Glutamatergic neuron (in vitro differentiated cells): ENCODE measurements around the gene HFM1. TPM values are rescaled to one million over a fixed set of nuclear protein-coding genes. Genes with fewer than 3 reads are reported as not detected.
"Not testable (repeated sequence)": the region's sequence is repeated elsewhere in the genome, so short reads cannot be mapped to it uniquely, and the experiment has no call there.

Experiments
- DNase-seq: peaks from one replicate; pipeline ENCODE4 v3.0.0; 2022
- H3K27ac Mint-ChIP-seq: one replicate; pipeline ENCODE4 v1.8.0; 2020; ENCODE audit warnings: mild to moderate bottlenecking, mixed read lengths, inconsistent platforms; ENCODE audit not compliant: unreplicated experiment
- H3K27me3 Mint-ChIP-seq: one replicate; pipeline ENCODE4 v1.8.0; 2020; ENCODE audit warnings: mild to moderate bottlenecking, moderate library complexity, mixed read lengths, inconsistent platforms; ENCODE audit not compliant: unreplicated experiment
- H3K36me3 Mint-ChIP-seq: one replicate; pipeline ENCODE4 v1.8.0; 2020; ENCODE audit warnings: mild to moderate bottlenecking, mixed read lengths, inconsistent platforms; ENCODE audit not compliant: unreplicated experiment
- H3K4me1 Mint-ChIP-seq: one replicate; pipeline ENCODE4 v1.8.0; 2020; ENCODE audit warnings: mild to moderate bottlenecking, low read depth, mixed read lengths, inconsistent platforms; ENCODE audit not compliant: unreplicated experiment
- H3K4me3 Mint-ChIP-seq: one replicate; pipeline ENCODE4 v1.8.0; 2020; ENCODE audit warnings: mild to moderate bottlenecking, mixed read lengths, inconsistent platforms; ENCODE audit not compliant: unreplicated experiment
- H3K9me3 Mint-ChIP-seq: one replicate; pipeline ENCODE4 v1.8.0; 2020; ENCODE audit warnings: mild to moderate bottlenecking, moderate library complexity, mixed read lengths, inconsistent platforms; ENCODE audit not compliant: unreplicated experiment
- total RNA-seq: library from RNA; stranded (reverse); fragmentation: NEBNext Ultra II Directional; extraction: Animal tissue kit (Norgen Biotek cat#: 25700); gene quantifications from one replicate; pipeline ENCODE4 v1.2.1, GENCODE V29; 2021; ENCODE audit not compliant: unreplicated experiment
- TF ChIP-seq, protein P1 (sequence below): fragments of 200-600 bp; sonication (generic); IDR thresholded peaks from one replicate; pipeline ENCODE4 v1.5.0; 2021; ENCODE audit not compliant: partially characterized antibody, unreplicated experiment

The HFM1 gene
- total RNA-seq, 1 donor from 2014 or later: 10.2 TPM

DNA sequence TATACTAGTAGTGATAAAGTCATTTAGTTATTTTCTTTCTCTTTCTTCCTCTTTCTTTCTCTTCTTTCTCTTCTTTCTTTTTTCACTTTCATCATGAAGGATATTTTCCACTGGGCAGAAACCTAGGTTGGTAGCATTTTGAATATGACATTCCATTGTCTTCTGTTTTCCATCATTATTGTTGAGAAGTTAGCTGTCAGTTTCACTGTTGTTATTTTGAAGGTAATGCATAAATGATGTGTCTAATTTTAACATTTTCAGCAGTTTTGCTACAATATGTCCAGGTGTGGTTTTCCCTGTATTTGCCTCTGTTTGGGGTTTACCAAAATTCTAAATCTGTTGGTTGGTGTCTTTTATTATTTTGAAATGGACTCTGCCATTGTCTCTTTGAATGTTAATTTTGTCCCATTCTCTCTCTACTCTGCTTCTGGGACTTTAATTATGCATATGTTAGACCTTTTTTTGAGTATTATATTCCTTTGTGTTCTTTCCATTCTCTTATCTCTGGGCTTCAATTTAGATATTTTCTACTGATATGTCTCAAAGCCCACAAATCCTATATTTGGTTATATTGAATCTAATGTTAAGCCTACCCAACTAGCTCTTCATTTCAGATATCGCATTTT, 96.7 kb downstream of the HFM1 start:
- TF ChIP-seq, protein P1, sequence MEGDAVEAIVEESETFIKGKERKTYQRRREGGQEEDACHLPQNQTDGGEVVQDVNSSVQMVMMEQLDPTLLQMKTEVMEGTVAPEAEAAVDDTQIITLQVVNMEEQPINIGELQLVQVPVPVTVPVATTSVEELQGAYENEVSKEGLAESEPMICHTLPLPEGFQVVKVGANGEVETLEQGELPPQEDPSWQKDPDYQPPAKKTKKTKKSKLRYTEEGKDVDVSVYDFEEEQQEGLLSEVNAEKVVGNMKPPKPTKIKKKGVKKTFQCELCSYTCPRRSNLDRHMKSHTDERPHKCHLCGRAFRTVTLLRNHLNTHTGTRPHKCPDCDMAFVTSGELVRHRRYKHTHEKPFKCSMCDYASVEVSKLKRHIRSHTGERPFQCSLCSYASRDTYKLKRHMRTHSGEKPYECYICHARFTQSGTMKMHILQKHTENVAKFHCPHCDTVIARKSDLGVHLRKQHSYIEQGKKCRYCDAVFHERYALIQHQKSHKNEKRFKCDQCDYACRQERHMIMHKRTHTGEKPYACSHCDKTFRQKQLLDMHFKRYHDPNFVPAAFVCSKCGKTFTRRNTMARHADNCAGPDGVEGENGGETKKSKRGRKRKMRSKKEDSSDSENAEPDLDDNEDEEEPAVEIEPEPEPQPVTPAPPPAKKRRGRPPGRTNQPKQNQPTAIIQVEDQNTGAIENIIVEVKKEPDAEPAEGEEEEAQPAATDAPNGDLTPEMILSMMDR: no peak
- Mint-ChIP-seq H3K4me1 (no peaks in the 10 kb centered on the region), H3K4me3 (no peak overlapping the region), H3K27ac (no peak overlapping the region), H3K36me3 (peaks cover 26% of the 10 kb centered on the region), H3K9me3 (peaks cover 2% of the 10 kb centered on the region), H3K27me3 (no peaks in the 10 kb centered on the region)
- no peak for DNase-seq

DNA sequence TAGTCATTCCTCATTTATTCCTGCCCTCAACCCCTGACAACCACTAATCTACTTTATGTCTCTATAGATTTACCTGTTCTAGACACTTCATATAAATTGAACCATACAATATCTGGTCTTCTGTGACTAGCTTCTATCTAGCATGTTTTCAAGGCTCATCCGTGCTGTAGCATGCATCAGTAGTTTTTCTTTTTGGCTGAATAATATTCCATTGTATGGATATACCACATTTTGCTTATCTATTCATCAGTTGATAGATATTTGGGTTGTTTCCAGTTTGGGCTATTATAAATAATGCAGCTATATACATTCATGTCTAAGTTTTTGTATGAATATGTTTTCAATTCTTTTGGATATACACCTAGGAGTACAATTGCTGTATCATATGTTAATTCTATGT, 101.5 kb downstream of the HFM1 start:
- peaks cover 3% of the 10 kb centered on the region for H3K9me3 Mint-ChIP-seq
- no peaks in the 10 kb centered on the region for H3K4me1 Mint-ChIP-seq

DNA sequence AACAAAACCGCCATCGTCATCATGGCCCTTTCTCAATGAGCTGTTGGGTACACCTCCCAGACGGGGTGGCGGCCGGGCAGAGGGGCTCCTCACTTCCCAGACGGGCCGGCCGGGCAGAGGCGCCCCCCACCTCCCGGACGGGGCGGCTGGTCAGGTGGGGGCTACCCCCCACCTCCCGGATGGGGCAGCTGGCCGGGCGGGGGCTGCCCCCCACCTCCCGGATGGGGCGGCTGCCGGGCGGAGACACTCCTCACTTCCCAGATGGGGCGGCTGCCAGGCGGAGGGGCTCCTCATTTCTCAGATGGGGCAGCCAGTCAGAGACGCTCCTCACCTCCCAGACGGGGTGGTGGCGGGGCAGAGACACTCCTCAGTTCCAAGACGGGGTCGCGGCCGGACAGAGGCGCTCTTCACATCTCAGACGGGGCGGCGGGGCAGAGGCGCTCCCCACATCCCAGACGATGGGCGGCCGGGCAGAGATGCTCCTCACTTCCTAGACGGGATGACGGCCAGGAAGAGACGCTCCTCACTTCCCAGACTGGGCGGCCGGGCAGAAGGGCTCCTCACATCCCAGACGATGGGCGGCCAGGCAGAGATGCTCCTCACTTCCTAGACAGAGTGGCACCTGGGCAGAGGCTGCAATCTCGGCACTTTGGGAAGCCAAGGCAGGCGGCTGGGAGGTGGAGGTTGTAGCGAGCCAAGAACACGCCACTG, 115.6 kb downstream of the HFM1 start:
- H3K27ac Mint-ChIP-seq, H3K36me3 Mint-ChIP-seq, DNase-seq, H3K4me1 Mint-ChIP-seq, H3K9me3 Mint-ChIP-seq, H3K4me3 Mint-ChIP-seq, H3K27me3 Mint-ChIP-seq: not testable (repeated sequence)

More for the DNA sequence above, 101.5 kb downstream of the HFM1 start:
- no peaks in the 10 kb centered on the region for H3K27me3 Mint-ChIP-seq
- no peak overlapping the region for H3K27ac Mint-ChIP-seq
- peaks cover 10% of the 10 kb centered on the region for H3K36me3 Mint-ChIP-seq
- TF ChIP-seq, protein P1: no peak
- DNase-seq: no peak
- no peak overlapping the region for H3K4me3 Mint-ChIP-seq

DNA sequence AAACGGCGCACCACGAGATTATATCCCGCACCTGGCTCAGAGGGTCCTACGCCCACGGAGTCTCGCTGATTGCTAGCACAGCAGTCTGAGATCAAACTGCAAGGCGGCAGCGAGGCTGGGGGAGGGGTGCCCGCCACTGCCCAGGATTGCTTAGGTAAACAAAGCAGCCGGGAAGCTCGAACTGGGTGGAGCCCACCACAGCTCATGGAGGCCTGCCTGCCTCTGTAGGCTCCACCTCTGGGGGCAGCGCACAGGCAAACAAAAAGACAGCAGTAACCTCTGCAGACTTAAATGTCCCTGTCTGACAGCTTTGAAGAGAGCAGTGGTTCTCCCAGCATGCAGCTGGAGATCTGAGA, 117.7 kb downstream of the HFM1 start:
- H3K4me1 Mint-ChIP-seq, H3K27me3 Mint-ChIP-seq, H3K27ac Mint-ChIP-seq, H3K9me3 Mint-ChIP-seq, DNase-seq, H3K36me3 Mint-ChIP-seq, H3K4me3 Mint-ChIP-seq: not testable (repeated sequence)

DNA sequence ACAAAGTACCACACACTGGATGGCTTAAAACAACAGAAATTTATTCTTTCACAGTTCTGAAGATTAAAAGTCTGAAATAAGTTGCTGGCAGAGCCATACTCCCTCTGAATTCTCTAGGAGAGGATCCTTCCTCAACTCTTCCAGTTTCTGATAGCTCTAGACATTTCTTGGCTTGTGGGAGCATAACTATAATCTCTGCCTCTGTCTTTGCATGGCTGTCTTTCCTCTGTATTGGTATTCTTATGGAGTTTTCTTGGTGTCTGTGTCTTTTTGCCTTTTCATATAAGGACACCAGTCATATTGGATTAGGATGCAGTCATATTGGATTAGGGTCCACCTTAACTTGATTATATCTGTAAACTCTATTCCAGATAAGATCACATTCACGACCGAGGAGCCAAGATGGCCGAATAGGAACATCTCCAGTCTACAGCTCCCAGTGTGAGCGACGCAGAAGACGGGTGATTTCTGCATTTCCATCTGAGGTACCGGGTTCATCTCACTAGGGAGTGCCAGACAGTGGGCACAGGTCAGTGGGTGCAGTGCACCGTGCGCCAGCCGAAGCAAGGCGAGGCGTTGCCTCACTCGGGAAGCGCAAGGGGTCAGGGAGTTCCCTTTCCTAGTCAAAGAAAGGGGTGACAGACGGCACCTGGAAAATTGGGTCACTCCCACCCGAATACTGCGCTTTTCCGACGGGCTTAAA, 118.2 kb downstream of the HFM1 start:
- not testable (repeated sequence) for H3K4me1 Mint-ChIP-seq, H3K27me3 Mint-ChIP-seq, H3K9me3 Mint-ChIP-seq, H3K36me3 Mint-ChIP-seq, H3K4me3 Mint-ChIP-seq, H3K27ac Mint-ChIP-seq, DNase-seq

DNA sequence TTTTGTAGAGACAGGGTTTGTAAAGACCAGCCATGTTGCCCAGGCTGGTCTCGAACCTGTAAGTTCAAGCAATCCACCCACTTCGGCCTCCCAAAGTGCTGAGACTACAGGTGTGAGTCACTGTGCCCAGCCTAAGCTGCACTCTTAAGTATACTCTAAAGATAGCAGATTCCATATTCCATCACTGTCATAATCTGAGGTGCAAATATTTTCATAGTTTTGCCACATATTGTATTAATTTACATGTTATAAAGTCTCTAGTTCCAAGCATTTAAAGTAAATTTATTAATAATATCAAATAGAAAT, 121.3 kb downstream of the HFM1 start:
- H3K4me1 Mint-ChIP-seq: no peaks in the 10 kb centered on the region
- H3K4me3 Mint-ChIP-seq: no peak overlapping the region
- no peaks in the 10 kb centered on the region for H3K9me3 Mint-ChIP-seq
- H3K36me3 Mint-ChIP-seq: no peaks in the 10 kb centered on the region
- no peak for DNase-seq
- TF ChIP-seq, protein P1: no peak
- H3K27ac Mint-ChIP-seq: no peak overlapping the region
- peaks cover 4% of the 10 kb centered on the region for H3K27me3 Mint-ChIP-seq
